ENCODE data around the gene IQSEC1. TPM values are rescaled to one million over a fixed set of nuclear protein-coding genes. Genes with fewer than 3 reads are reported as not detected.
A peak's percentile ranks its signal among the peaks of the same experiment; 100 is the strongest.

The IQSEC1 gene
- total RNA-seq, 1 donor from 2014 or later = 37.2 TPM

DNA sequence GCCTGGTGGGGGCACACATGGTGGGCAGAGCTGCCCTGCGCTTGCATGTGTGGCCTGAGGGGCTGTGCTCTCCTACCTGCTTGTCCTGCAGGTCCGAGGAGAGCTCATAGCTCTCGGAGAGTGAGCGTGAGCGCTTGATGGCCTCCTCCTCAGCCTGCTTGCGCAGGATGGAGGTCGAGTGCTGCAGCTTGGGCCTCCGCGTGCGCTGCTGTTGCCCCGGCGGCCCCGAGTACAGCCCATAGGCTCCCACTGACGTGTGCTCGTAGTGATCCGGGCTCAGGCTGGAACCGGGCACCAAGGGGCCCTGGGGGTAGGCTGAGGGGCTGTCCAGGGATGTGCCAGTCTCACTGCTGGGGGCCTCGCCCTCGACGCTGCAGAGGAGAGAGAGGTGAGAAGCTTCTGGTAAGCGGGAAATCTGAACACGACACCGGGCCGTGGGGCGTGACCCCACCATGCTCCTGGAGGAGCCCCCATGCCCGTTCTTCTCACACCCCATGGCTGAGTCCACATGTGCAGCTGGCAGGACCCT is 131.7 kb downstream of the IQSEC1 start:
- TF ChIP-seq, protein P1, sequence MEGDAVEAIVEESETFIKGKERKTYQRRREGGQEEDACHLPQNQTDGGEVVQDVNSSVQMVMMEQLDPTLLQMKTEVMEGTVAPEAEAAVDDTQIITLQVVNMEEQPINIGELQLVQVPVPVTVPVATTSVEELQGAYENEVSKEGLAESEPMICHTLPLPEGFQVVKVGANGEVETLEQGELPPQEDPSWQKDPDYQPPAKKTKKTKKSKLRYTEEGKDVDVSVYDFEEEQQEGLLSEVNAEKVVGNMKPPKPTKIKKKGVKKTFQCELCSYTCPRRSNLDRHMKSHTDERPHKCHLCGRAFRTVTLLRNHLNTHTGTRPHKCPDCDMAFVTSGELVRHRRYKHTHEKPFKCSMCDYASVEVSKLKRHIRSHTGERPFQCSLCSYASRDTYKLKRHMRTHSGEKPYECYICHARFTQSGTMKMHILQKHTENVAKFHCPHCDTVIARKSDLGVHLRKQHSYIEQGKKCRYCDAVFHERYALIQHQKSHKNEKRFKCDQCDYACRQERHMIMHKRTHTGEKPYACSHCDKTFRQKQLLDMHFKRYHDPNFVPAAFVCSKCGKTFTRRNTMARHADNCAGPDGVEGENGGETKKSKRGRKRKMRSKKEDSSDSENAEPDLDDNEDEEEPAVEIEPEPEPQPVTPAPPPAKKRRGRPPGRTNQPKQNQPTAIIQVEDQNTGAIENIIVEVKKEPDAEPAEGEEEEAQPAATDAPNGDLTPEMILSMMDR (IDR thresholded peaks at IDR 0.05) = no peak
- H3K4me3 Mint-ChIP-seq (ENCODE audit: unreplicated experiment) = no peak overlapping the region
- H3K27me3 Mint-ChIP-seq (ENCODE audit: low read depth) = no peaks in the 10 kb centered on the region
- peaks cover 4% of the 10 kb centered on the region for H3K36me3 Mint-ChIP-seq (ENCODE audit: low read depth)
- H3K9me3 Mint-ChIP-seq (ENCODE audit: low read depth) = no peaks in the 10 kb centered on the region
- DNase-seq (ENCODE audit: low spot score) = no peak
- H3K27ac Mint-ChIP-seq (ENCODE audit: unreplicated experiment) = no peak overlapping the region
- H3K4me1 Mint-ChIP-seq (ENCODE audit: low read depth) = peaks cover 37% of the 10 kb centered on the region

DNA sequence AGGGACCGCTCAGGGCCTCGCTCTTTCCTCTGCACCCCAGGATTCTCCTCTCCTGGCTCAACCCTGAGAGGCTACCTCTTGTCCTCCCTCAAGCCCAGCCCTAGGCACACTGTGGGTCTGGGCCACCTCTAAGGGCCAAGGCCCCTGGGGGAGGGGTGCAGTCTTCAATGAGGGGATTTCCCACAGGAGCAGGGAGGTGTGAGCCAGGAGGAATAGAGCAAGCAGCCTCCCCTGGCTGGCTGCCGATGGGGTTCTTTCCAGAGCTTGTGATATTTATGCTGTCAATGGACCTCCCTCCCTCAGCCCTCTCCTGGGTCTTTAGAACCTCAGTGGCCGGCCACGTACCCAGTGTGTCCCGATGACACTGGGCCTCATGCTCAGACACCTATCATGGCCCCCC is 132.4 kb downstream of the IQSEC1 start:
- TF ChIP-seq, protein P1 (IDR thresholded peaks at IDR 0.05) = no peak
- Mint-ChIP-seq H3K9me3 (ENCODE audit: low read depth) (no peaks in the 10 kb centered on the region), H3K36me3 (ENCODE audit: low read depth) (peaks cover 4% of the 10 kb centered on the region), H3K4me3 (ENCODE audit: unreplicated experiment) (no peak overlapping the region), H3K27ac (ENCODE audit: unreplicated experiment) (no peak overlapping the region), H3K27me3 (ENCODE audit: low read depth) (no peaks in the 10 kb centered on the region), H3K4me1 (ENCODE audit: low read depth) (peaks cover 30% of the 10 kb centered on the region)
- DNase-seq (ENCODE audit: low spot score) = no peak

DNA sequence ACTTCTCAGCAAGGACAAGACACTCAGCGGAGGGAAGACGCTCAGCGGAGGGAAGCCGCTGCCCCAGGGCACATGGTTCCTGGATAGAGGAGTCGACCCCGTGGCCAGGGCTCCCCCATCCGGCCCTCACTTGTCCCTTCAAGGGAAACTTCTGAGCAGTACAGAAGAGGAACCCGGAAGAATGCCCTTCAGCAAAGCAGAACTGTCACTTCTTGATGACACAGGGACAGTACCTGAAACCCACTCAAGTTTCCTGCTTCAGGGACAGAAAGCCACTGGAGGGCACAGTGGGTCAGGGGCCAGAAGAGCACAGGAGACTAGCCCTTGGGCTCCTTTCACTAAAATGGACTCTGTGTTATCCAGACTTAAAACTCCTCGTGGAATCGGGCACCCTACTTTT is 134.1 kb downstream of the IQSEC1 start:
- Mint-ChIP-seq H3K4me3 (ENCODE audit: unreplicated experiment) (no peak overlapping the region), H3K27me3 (ENCODE audit: low read depth) (no peaks in the 10 kb centered on the region), H3K9me3 (ENCODE audit: low read depth) (no peaks in the 10 kb centered on the region), H3K4me1 (ENCODE audit: low read depth) (peaks cover 29% of the 10 kb centered on the region), H3K27ac (ENCODE audit: unreplicated experiment) (peak overlapping the region; percentile 22), H3K36me3 (ENCODE audit: low read depth) (peaks cover 4% of the 10 kb centered on the region)
- TF ChIP-seq, protein P1 (IDR thresholded peaks at IDR 0.05) = no peak
- no peak for DNase-seq (ENCODE audit: low spot score)

DNA sequence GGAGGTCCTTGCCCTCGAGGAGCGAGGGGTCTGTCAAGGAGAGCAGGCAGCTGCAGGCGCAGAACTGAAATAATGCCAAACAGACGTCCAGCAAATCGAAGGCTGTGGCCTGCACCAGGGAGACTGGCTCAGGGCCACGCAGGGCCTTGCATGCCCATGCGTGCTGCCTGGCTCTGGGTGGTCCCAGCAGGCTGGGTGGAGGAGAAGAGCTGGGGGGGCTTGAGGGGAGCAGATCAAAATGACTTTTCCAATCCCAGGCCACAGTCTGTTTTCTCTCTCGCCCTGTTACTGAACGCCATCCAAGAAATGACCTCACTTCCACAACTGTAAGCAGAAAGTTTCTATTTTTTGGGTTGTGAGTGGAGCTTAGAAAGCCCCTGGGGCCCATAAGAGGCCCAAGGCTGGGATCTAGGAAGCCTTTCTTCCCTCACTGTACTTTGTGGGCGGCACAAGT is 134.9 kb downstream of the IQSEC1 start:
- Mint-ChIP-seq H3K27ac (ENCODE audit: unreplicated experiment) (no peak overlapping the region), H3K27me3 (ENCODE audit: low read depth) (no peaks in the 10 kb centered on the region), H3K36me3 (ENCODE audit: low read depth) (peaks cover 4% of the 10 kb centered on the region), H3K4me3 (ENCODE audit: unreplicated experiment) (no peak overlapping the region), H3K9me3 (ENCODE audit: low read depth) (no peaks in the 10 kb centered on the region), H3K4me1 (ENCODE audit: low read depth) (peaks cover 31% of the 10 kb centered on the region)
- no peak for DNase-seq (ENCODE audit: low spot score)
- TF ChIP-seq, protein P1 (IDR thresholded peaks at IDR 0.05) = no peak

DNA sequence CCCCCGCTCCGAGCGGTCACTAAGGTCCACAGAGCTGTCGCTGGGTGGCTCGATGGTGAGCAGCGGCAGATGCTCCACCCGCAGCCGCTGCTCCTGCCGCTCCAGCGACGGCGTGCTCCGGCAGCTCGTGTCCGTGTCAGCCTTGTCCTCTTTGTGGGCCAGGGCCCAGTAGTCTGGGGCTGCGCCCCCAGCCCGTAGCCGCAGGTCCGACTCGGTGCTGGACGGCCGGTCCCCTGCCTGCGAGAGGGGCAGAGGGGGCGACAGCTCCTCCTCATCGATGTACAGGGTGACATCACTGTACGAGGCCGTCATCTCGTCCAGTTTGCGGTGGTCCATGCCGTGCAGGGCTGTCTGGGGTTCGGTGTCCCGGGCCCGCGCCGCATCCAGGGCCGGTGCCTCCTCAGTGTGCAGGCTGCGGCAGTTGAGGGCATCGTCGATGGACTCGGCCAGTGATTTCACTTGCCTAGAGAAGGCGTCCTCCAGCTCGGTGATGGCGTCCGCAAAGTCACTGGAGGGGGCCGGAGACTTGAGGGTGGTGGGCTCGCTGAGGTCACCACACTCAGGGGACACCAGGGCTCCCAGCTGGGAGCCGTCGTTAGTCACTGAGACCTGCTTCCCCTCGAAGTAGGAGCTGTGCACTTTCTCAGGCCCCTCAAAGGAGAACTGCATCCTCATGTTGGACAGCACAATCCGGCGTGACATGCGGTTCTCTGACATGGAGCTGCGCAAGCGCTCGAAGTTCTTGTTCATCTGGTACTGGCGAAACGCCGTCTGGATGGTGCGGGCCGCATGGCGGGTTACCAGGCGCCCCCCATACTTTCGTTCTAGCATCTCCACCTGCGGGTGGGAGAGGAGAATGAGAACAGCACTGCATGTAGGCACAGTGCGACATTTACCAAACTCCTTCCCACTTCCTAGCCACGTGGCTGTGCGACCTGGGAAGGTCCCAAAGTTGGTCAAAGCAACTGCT is 137.1 kb downstream of the IQSEC1 start:
- Mint-ChIP-seq H3K9me3 (ENCODE audit: low read depth) (no peaks in the 10 kb centered on the region), H3K36me3 (ENCODE audit: low read depth) (peaks cover 4% of the 10 kb centered on the region), H3K27ac (ENCODE audit: unreplicated experiment) (no peak overlapping the region), H3K4me1 (ENCODE audit: low read depth) (peaks cover 31% of the 10 kb centered on the region), H3K27me3 (ENCODE audit: low read depth) (no peaks in the 10 kb centered on the region), H3K4me3 (ENCODE audit: unreplicated experiment) (no peak overlapping the region)
- DNase-seq (ENCODE audit: low spot score) = no peak
- TF ChIP-seq, protein P1 (IDR thresholded peaks at IDR 0.05) = no peak
